IMR-90 (cell line): ENCODE results near the gene TUB. TPM values are rescaled to one million over a fixed set of nuclear protein-coding genes. Genes with fewer than 3 reads are reported as not detected.

Experiments used
- ATAC-seq: fragments of 200-7000 bp; cut with Tn5 transposase; 2 replicates; pipeline ENCODE4 v1.9.1; 2020; ENCODE audit warnings: low read depth, mild to moderate bottlenecking, moderate library complexity
- BruUV-seq: library from RNA; stranded (reverse); fragments of 400-500 nt; replicated peaks from 2 replicates; lab custom pipeline; 2021; lab: Mats Ljungman, UMichigan
- CTCF ChIA-PET: fragments of 300-600 bp; formaldehyde crosslinking; extraction: SDS; loops from one replicate; lab custom pipeline; 2021; ENCODE audit warnings: antibody characterized with exemption; lab: Yijun Ruan, JAX
- POLR2A ChIA-PET: fragments of 300-600 bp; sonication (Branson Sonifier 250); formaldehyde crosslinking; loops from one replicate; lab custom pipeline; 2022; ENCODE audit warnings: antibody characterized with exemption; ENCODE audit not compliant: unreplicated experiment; lab: Charles Lee
- DNase-seq: peaks from one replicate; pipeline ENCODE4 v3.0.0; 2013
- H2AFZ ChIP-seq: replicated peaks from 2 replicates; pipeline ENCODE3; 2013; ENCODE audit warnings: low read length, mild to moderate bottlenecking; ENCODE audit not compliant: poor library complexity
- H2AK5ac ChIP-seq: 2 replicates; pipeline ENCODE4 v1.6.1; 2013; ENCODE audit warnings: low read depth, low read length, inconsistent platforms
- H2AK9ac ChIP-seq: replicated peaks from 2 replicates; pipeline ENCODE3; 2013; ENCODE audit warnings: mild to moderate bottlenecking, low read depth, low read length, moderate library complexity; ENCODE audit not compliant: poor library complexity
- H2BK120ac ChIP-seq: 2 replicates; pipeline ENCODE4 v1.6.1; 2013; ENCODE audit warnings: low read depth, low read length, inconsistent platforms
- H2BK15ac ChIP-seq: 3 replicates; pipeline ENCODE4 v1.6.1; 2013; ENCODE audit warnings: low read depth, low read length, inconsistent platforms
- H2BK20ac ChIP-seq: 2 replicates; pipeline ENCODE4 v1.6.1; 2013; ENCODE audit warnings: low read depth, mild to moderate bottlenecking, inconsistent platforms, low read length, moderate library complexity
- H2BK5ac ChIP-seq: 2 replicates; pipeline ENCODE4 v1.6.1; 2013; ENCODE audit warnings: mild to moderate bottlenecking, low read depth, low read length, inconsistent platforms; ENCODE audit not compliant: poor library complexity, severe bottlenecking
- H3K14ac ChIP-seq: replicated peaks from 2 replicates; pipeline ENCODE4 v1.6.1; 2013; ENCODE audit warnings: low read depth, low read length, inconsistent platforms
- H3K18ac ChIP-seq: 2 replicates; pipeline ENCODE4 v1.6.1; 2013; ENCODE audit warnings: low read depth, low read length, control low read depth
- H3K23ac ChIP-seq: 2 replicates; pipeline ENCODE4 v1.6.1; 2013; ENCODE audit warnings: low read depth, low read length, inconsistent platforms
- H3K27ac ChIP-seq: 2 replicates; pipeline ENCODE4 v1.5.1; 2013; ENCODE audit warnings: mild to moderate bottlenecking, control low read depth, low read length; ENCODE audit not compliant: insufficient read depth
- H3K27me3 ChIP-seq: 2 replicates; pipeline ENCODE4 v1.6.1; 2013; ENCODE audit warnings: low read length; ENCODE audit not compliant: control insufficient read depth, insufficient read depth
- H3K36me3 ChIP-seq: 2 replicates; pipeline ENCODE4 v1.6.1; 2013; ENCODE audit warnings: low read length, mixed read lengths; ENCODE audit not compliant: control insufficient read depth, insufficient read depth
- H3K4ac ChIP-seq: 2 replicates; pipeline ENCODE4 v1.6.1; 2013; ENCODE audit warnings: low read depth, low read length, inconsistent platforms
- H3K4me1 ChIP-seq: 2 replicates; pipeline ENCODE4 v1.6.1; 2013; ENCODE audit warnings: low read length, mixed read lengths; ENCODE audit not compliant: control insufficient read depth, insufficient read depth
- H3K4me2 ChIP-seq: 2 replicates; pipeline ENCODE4 v1.6.1; 2013; ENCODE audit warnings: low read depth, mild to moderate bottlenecking, control low read depth, low read length, moderate library complexity
- H3K4me3 ChIP-seq: 2 replicates; pipeline ENCODE4 v1.5.1; 2013; ENCODE audit warnings: low read depth, mild to moderate bottlenecking, control low read depth, low read length, moderate library complexity; ENCODE audit not compliant: insufficient read depth
- H3K56ac ChIP-seq: 2 replicates; pipeline ENCODE4 v1.6.1; 2013; ENCODE audit warnings: low read length, inconsistent platforms; ENCODE audit not compliant: insufficient read depth; ENCODE audit errors: extremely low read depth
- H3K79me1 ChIP-seq, 2 experiments: 2 replicates each; pipeline ENCODE4 v1.6.1; 2013; ENCODE audit warnings: low read length in 2 of 2, inconsistent platforms in 1 of 2, low read depth in 1 of 2
- H3K9ac ChIP-seq: 2 replicates; pipeline ENCODE4 v1.6.1; 2013; ENCODE audit warnings: low read depth, low read length, control low read depth
- H3K9me1 ChIP-seq: 2 replicates; pipeline ENCODE4 v1.6.1; 2013; ENCODE audit warnings: low read length, inconsistent platforms; ENCODE audit not compliant: insufficient read depth
- H3K9me3 ChIP-seq: 2 replicates; pipeline ENCODE4 v1.6.1; 2013; ENCODE audit warnings: low read length; ENCODE audit not compliant: control insufficient read depth, insufficient read depth
- H4K20me1 ChIP-seq: 2 replicates; pipeline ENCODE4 v1.6.1; 2013; ENCODE audit warnings: low read length, inconsistent platforms; ENCODE audit not compliant: insufficient read depth
- H4K5ac ChIP-seq: 2 replicates; pipeline ENCODE4 v1.6.1; 2013; ENCODE audit warnings: mild to moderate bottlenecking, low read depth, low read length, control low read depth
- H4K8ac ChIP-seq, 2 experiments: 2 replicates each; pipeline ENCODE4 v1.6.1; 2013; ENCODE audit warnings: low read depth in 2 of 2, low read length in 2 of 2, control low read depth in 1 of 2, inconsistent platforms in 1 of 2
- H4K91ac ChIP-seq: 2 replicates; pipeline ENCODE4 v1.6.1; 2013; ENCODE audit warnings: low read depth, low read length, inconsistent platforms; ENCODE audit not compliant: insufficient read depth
- BHLHE40 ChIP-seq: fragments of 150-350 bp; IDR thresholded peaks from 2 replicates; pipeline ENCODE4 v1.6.1; 2016; ENCODE audit warnings: mild to moderate bottlenecking, low read depth, low read length
- CEBPB ChIP-seq: IDR thresholded peaks from 2 replicates; pipeline ENCODE4 v1.6.1; 2012; ENCODE audit warnings: low read depth, low read length, improper control_type of control experiment
- CHD1 ChIP-seq: IDR thresholded peaks from 2 replicates; pipeline ENCODE4 v1.6.1; 2012; ENCODE audit warnings: low read depth, low read length, improper control_type of control experiment
- FOS ChIP-seq: fragments of 150-350 bp; IDR thresholded peaks from 2 replicates; pipeline ENCODE4 v1.6.1; 2016; ENCODE audit warnings: low read depth, low read length
- MAFK ChIP-seq: IDR thresholded peaks from 2 replicates; pipeline ENCODE4 v1.6.1; 2012; ENCODE audit warnings: low read depth, low read length, improper control_type of control experiment
- MXI1 ChIP-seq: IDR thresholded peaks from 2 replicates; pipeline ENCODE4 v1.6.1; 2012; ENCODE audit warnings: low read depth, mild to moderate bottlenecking, low read length, moderate library complexity, borderline replicate concordance
- NFE2L2 ChIP-seq: fragments of 150-350 bp; IDR thresholded peaks from 2 replicates; pipeline ENCODE4 v1.6.1; 2016; ENCODE audit warnings: low read depth, mild to moderate bottlenecking, low read length
- RAD21 ChIP-seq: IDR thresholded peaks from 2 replicates; pipeline ENCODE4 v1.6.1; 2012; ENCODE audit warnings: low read length, improper control_type of control experiment
- RCOR1 ChIP-seq: IDR thresholded peaks from 2 replicates; pipeline ENCODE4 v1.6.1; 2012; ENCODE audit warnings: mild to moderate bottlenecking, low read length, improper control_type of control experiment; ENCODE audit not compliant: insufficient replicate concordance
- RFX5 ChIP-seq: IDR thresholded peaks from 2 replicates; pipeline ENCODE4 v1.8.0; 2012; ENCODE audit warnings: low read depth, mild to moderate bottlenecking, low read length, moderate library complexity
- SMC3 ChIP-seq: fragments of 150-350 bp; IDR thresholded peaks from 2 replicates; pipeline ENCODE4 v1.6.1; 2016; ENCODE audit warnings: low read depth, mild to moderate bottlenecking, antibody characterized with exemption, low read length, moderate library complexity
- WGBS, 2 experiments: methylation state at CpG; one replicate each; pipeline versions ENCODE4 v1.1.5 to v1.1.7; 2013; ENCODE audit warnings: missing lambda C conversion rate in 2 of 2; ENCODE audit not compliant: insufficient read length in 1 of 2; ENCODE audit errors: extremely low coverage in 2 of 2; 5-methylcytosine and 5-hydroxymethylcytosine counted together
- dilution Hi-C: fragments of 300-500 bp; cut with HindIII; formaldehyde crosslinking; loops from one replicate; pipeline ENCODE4 v1.14.3; 2018; ENCODE audit warnings: low sequenced_read_pairs; ENCODE audit not compliant: unreplicated experiment
- in situ Hi-C: fragments of 300-500 bp; cut with MboI; formaldehyde crosslinking; loops from 3 replicates; pipeline ENCODE4 v1.14.3; 2019; ENCODE audit warnings: low sequenced_read_pairs, inconsistent platforms, mixed read lengths
- intact Hi-C: fragments of 100-400 bp; cut with micrococcal nuclease; formaldehyde crosslinking; loops from 2 replicates; pipeline ENCODE4 v1.10.0; 2022
- polyA plus RNA-seq, 3 experiments: library from polyadenylated mRNA; depleted of rRNA; stranded (reverse); fragments of >200 nt; gene quantifications; 2 replicates each; pipeline ENCODE4 v1.2.3, GENCODE V29; 2012; ENCODE audit warnings: low replicate concordance in 1 of 3
- total RNA-seq: library from RNA; depleted of rRNA; stranded (reverse); fragments of >200 nt; gene quantifications from 2 replicates; pipeline ENCODE4 v1.2.3, GENCODE V29; 2012
- TF ChIP-seq, protein P1 (sequence below): fragments of 150-350 bp; IDR thresholded peaks from 2 replicates; pipeline ENCODE4 v1.6.1; 2016; ENCODE audit warnings: low read depth, mild to moderate bottlenecking, low read length, moderate library complexity, borderline replicate concordance
- TF ChIP-seq, protein P2 (sequence below): conservative IDR thresholded peaks from 2 replicates; pipeline ENCODE4 v1.5.1; 2012; ENCODE audit warnings: mild to moderate bottlenecking, low read depth, low read length, improper control_type of control experiment

TUB gene
- total and polyA plus RNA-seq, 2 of the 4 experiments (the other 2 are of a cell fraction), result 11.8 to 12.9 TPM

DNA sequence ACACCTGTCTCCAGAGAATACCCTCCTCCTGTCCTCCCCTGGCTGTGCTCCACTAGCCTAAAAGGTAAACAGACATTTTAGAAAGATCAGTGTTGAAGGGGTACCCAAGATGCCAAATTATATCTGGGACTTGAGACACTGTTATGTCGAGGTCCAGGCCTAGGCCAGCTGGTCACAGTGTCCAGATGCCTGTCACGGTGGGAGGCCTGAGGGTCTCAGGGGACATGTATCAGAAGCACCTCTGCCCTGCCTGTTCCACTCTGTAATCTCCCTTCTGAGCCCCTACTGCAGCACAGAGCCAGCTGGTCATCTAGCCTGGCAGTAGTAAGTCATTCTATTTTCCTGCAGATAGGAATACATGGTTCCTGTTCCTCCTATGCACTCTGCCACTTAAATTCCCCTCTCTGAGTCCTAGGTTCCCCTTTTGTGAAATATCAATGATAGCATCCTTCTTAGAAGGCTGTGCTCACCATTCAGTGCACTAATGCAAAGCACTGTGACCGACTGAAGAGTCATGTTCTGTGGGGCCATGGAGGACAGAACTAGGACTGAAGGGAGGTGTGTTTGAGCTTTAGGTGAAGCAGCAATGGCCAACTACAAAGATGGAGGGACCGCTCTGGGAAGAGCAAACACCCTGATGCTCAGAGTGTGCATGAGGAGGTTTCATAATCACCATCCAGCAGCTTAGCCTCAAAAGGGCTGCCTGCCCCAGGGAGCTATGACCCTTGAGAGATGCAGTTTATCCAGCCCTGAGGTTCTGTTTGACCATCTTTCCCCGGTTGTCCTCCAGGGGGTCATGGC lies 44.8 kb upstream of the TUB start (continued):
- no peak for TF ChIP-seq CHD1

DNA sequence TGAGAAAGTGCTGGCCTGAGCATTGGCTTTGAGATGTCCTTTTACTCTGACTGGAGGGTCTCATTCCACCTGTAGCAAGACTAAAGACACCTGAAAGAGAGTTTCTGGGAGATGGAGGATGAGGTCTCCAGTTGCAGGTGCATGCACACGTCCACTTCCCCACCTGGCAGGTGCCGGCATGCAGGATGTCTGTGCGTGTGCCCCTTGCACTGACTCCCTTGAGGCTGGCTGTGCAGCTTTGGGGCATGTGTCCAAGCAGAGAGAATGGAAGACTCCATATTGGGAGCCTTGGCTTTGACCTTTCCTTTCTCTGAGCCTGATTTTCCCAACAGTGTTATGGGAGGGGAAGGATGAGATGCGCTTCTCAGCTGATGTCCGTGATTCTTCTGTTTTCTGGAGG lies 44.0 kb upstream of the TUB start:
- no peak overlapping the region for H3K4ac ChIP-seq
- H4K91ac ChIP-seq, result no peak overlapping the region
- H3K4me3 ChIP-seq, result no peak overlapping the region
- H2AK9ac ChIP-seq, result no peak overlapping the region
- intact Hi-C loops, result no loop called here
- 0 out of 2 replicates have a peak, but pooled peaks cover 1% of the 10 kb centered on the region for H3K4me1 ChIP-seq
- H3K9me3 ChIP-seq, result no peaks in the 10 kb centered on the region
- dilution Hi-C loops, result no loop called here
- no peak overlapping the region for H2BK20ac ChIP-seq
- H3K18ac ChIP-seq, result no peak overlapping the region
- H3K36me3 ChIP-seq, result no peaks in the 10 kb centered on the region
- H3K23ac ChIP-seq, result no peak overlapping the region
- H3K9me1 ChIP-seq, result no peaks in the 10 kb centered on the region
- no TSS peak for BruUV-seq
- H2BK120ac ChIP-seq, result no peak overlapping the region
- H3K56ac ChIP-seq, result no peak overlapping the region
- WGBS, 2 experiments, result 100% methylated on average over 1 of the region's 5 CpGs; no CpG with 5 or more reads in 1 of the 2 experiments
- H3K4me2 ChIP-seq, result no peak overlapping the region
- H3K27ac ChIP-seq, result no peak overlapping the region
- no peak overlapping the region for H2AK5ac ChIP-seq
- no peaks in the 10 kb centered on the region for H4K20me1 ChIP-seq
- no peak for ATAC-seq
- H2AFZ ChIP-seq, result no peak overlapping the region
- no peak for DNase-seq
- H3K14ac ChIP-seq, result no peak overlapping the region
- ChIA-PET POLR2A (no interaction called here), CTCF (interaction anchor here (0.9 to 1.3 kb wide), 2 partner anchors 30 to 63 kb away, joined by 3 to 4 read pairs; no protein-coding TSS in a partner anchor)
- no peaks in the 10 kb centered on the region for H3K79me1 ChIP-seq
- H2BK15ac ChIP-seq, result no peak overlapping the region
- no peak overlapping the region for H2BK5ac ChIP-seq
- no peak overlapping the region for H3K9ac ChIP-seq
- no peak overlapping the region for H4K8ac ChIP-seq
- in situ Hi-C loops, result loop anchor here (10.0 kb wide), 1 partner anchor 58 kb away; no protein-coding TSS in a partner anchor
- peaks cover 6% of the 10 kb centered on the region; the same call in 1 of the 2 replicates for H3K27me3 ChIP-seq
- no peak overlapping the region for H4K5ac ChIP-seq
- TF ChIP-seq BHLHE40 (no peak), RCOR1 (no peak), RFX5 (no peak), MXI1 (no peak), CHD1 (no peak), NFE2L2 (no peak), RAD21 (no peak), CEBPB (no peak), SMC3 (no peak), FOS (no peak), MAFK (no peak)
- TF ChIP-seq, protein P1, sequence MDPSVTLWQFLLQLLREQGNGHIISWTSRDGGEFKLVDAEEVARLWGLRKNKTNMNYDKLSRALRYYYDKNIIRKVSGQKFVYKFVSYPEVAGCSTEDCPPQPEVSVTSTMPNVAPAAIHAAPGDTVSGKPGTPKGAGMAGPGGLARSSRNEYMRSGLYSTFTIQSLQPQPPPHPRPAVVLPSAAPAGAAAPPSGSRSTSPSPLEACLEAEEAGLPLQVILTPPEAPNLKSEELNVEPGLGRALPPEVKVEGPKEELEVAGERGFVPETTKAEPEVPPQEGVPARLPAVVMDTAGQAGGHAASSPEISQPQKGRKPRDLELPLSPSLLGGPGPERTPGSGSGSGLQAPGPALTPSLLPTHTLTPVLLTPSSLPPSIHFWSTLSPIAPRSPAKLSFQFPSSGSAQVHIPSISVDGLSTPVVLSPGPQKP, result no peak
- TF ChIP-seq, protein P2, sequence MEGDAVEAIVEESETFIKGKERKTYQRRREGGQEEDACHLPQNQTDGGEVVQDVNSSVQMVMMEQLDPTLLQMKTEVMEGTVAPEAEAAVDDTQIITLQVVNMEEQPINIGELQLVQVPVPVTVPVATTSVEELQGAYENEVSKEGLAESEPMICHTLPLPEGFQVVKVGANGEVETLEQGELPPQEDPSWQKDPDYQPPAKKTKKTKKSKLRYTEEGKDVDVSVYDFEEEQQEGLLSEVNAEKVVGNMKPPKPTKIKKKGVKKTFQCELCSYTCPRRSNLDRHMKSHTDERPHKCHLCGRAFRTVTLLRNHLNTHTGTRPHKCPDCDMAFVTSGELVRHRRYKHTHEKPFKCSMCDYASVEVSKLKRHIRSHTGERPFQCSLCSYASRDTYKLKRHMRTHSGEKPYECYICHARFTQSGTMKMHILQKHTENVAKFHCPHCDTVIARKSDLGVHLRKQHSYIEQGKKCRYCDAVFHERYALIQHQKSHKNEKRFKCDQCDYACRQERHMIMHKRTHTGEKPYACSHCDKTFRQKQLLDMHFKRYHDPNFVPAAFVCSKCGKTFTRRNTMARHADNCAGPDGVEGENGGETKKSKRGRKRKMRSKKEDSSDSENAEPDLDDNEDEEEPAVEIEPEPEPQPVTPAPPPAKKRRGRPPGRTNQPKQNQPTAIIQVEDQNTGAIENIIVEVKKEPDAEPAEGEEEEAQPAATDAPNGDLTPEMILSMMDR, result no peak
